KMS-11 (cell line): ENCODE results near the gene BNC2.

ENCODE experiments used
- H2AFZ ChIP-seq: fragments of 200-600 bp; sonication (generic); 2 replicates; pipeline ENCODE4 v1.6.1; 2016; ENCODE audit warnings: antibody characterized with exemption, mixed run types, low read depth
- H3K27ac ChIP-seq: fragments of 200-600 bp; sonication (generic); 2 replicates; pipeline ENCODE4 v1.6.1; 2016; ENCODE audit warnings: mild to moderate bottlenecking, mixed run types
- H3K27me3 ChIP-seq: fragments of 200-600 bp; sonication (generic); 2 replicates; pipeline ENCODE4 v1.6.1; 2017; ENCODE audit warnings: mild to moderate bottlenecking, low read depth, mixed run types, moderate library complexity; ENCODE audit not compliant: insufficient read depth
- H3K36me3 ChIP-seq: fragments of 200-600 bp; sonication (generic); 2 replicates; pipeline ENCODE4 v1.6.1; 2017; ENCODE audit warnings: mild to moderate bottlenecking, mixed run types; ENCODE audit not compliant: insufficient read depth
- H3K4me1 ChIP-seq: fragments of 200-600 bp; sonication (generic); 2 replicates; pipeline ENCODE4 v1.6.1; 2016; ENCODE audit warnings: mild to moderate bottlenecking, low read depth, mixed run types; ENCODE audit not compliant: poor library complexity, severe bottlenecking
- H3K4me2 ChIP-seq: fragments of 200-600 bp; sonication (generic); 2 replicates; pipeline ENCODE4 v1.7.0; 2016; ENCODE audit warnings: mild to moderate bottlenecking, mixed run types
- H3K4me3 ChIP-seq: fragments of 200-600 bp; sonication (generic); IDR thresholded peaks from 2 replicates; pipeline ENCODE4 v1.6.1; 2017; ENCODE audit warnings: low read depth, low read length, mixed read lengths; ENCODE audit not compliant: insufficient read depth
- H3K79me2 ChIP-seq: fragments of 200-600 bp; sonication (generic); 2 replicates; pipeline ENCODE4 v1.6.1; 2016; ENCODE audit warnings: low read depth, mixed run types; ENCODE audit not compliant: insufficient read depth
- H3K9ac ChIP-seq: fragments of 200-600 bp; sonication (generic); 2 replicates; pipeline ENCODE4 v1.6.1; 2016; ENCODE audit warnings: mild to moderate bottlenecking, mixed run types
- H4K20me1 ChIP-seq: fragments of 200-600 bp; sonication (generic); 2 replicates; pipeline ENCODE4 v1.6.1; 2016; ENCODE audit warnings: mild to moderate bottlenecking, mixed run types; ENCODE audit not compliant: insufficient read depth
- TF ChIP-seq, protein P1 (sequence below): fragments of 200-600 bp; sonication (generic); conservative IDR thresholded peaks from 2 replicates; pipeline ENCODE4 v1.6.1; 2017; ENCODE audit warnings: low read depth, mild to moderate bottlenecking, antibody characterized with exemption, low read length, moderate library complexity, mixed read lengths

BNC2 gene

DNA sequence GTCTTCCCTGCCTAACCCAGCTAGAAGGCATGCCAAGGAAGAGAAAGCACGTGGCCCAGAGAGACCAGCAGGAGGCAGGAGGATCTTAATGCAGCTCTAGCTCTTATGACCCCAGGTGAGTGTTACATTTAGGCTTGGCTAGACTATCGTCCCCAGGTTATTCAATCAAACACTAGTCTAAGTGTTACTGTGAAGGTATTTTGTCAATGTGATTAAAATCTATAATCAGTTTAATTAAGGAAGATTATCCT, 483.7 kb downstream of the BNC2 start:
- Histone ChIP-seq H3K27ac (no peak overlapping the region), H3K4me1 (no peaks in the 10 kb centered on the region), H3K4me3 (no peak overlapping the region), H2AFZ (no peak overlapping the region), H3K4me2 (no peak overlapping the region), H3K36me3 (no peaks in the 10 kb centered on the region), H3K27me3 (no peaks in the 10 kb centered on the region), H3K9ac (no peak overlapping the region), H4K20me1 (no peaks in the 10 kb centered on the region), H3K79me2 (no peaks in the 10 kb centered on the region)
- TF ChIP-seq, protein P1, sequence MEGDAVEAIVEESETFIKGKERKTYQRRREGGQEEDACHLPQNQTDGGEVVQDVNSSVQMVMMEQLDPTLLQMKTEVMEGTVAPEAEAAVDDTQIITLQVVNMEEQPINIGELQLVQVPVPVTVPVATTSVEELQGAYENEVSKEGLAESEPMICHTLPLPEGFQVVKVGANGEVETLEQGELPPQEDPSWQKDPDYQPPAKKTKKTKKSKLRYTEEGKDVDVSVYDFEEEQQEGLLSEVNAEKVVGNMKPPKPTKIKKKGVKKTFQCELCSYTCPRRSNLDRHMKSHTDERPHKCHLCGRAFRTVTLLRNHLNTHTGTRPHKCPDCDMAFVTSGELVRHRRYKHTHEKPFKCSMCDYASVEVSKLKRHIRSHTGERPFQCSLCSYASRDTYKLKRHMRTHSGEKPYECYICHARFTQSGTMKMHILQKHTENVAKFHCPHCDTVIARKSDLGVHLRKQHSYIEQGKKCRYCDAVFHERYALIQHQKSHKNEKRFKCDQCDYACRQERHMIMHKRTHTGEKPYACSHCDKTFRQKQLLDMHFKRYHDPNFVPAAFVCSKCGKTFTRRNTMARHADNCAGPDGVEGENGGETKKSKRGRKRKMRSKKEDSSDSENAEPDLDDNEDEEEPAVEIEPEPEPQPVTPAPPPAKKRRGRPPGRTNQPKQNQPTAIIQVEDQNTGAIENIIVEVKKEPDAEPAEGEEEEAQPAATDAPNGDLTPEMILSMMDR, result no peak

DNA sequence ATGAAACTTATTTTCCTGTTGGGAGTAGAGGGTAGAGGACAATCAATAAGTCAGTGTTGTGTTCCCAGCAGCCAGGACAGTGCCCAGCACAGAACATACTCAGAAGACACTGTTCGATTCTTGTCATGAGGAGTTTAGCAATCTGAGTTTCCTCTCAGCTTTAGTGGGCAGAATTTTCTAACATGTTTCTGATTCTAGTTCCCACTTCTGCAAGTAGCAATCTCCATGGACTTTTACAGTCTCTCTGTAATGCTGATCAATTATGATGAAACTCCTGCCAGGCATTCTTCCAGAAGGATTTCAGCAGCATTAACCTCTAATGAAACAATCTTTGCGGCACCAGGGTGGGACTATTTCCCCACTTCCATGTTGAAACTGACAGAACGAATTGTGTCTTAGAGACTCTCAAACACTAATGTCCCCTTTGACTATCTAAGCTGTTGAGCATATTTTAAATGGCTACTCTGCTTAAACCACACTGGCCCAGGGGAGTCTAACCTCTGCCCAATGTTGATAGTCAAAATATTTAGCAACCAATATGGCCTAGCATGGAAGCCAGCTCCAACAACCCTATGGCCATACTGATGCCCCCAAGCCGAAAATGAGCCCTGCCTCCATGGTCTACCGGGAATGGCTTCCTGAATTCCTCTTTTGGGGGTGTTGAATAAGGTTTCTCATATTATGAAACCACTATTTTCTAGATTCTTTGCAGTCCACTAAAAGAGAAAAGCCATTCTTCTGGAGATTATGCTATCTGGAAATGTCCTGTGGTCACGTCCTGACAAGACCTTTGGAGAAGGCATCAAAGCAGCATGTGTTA, 484.3 kb downstream of the BNC2 start:
- TF ChIP-seq, protein P1, result no peak
- no peak overlapping the region for H3K27ac ChIP-seq
- H3K27me3 ChIP-seq, result no peaks in the 10 kb centered on the region
- no peaks in the 10 kb centered on the region for H3K79me2 ChIP-seq
- no peak overlapping the region for H3K9ac ChIP-seq
- H3K4me3 ChIP-seq, result no peak overlapping the region
- no peaks in the 10 kb centered on the region for H4K20me1 ChIP-seq
- no peaks in the 10 kb centered on the region for H3K4me1 ChIP-seq
- H3K4me2 ChIP-seq, result no peak overlapping the region
- no peak overlapping the region for H2AFZ ChIP-seq
- H3K36me3 ChIP-seq, result no peaks in the 10 kb centered on the region

DNA sequence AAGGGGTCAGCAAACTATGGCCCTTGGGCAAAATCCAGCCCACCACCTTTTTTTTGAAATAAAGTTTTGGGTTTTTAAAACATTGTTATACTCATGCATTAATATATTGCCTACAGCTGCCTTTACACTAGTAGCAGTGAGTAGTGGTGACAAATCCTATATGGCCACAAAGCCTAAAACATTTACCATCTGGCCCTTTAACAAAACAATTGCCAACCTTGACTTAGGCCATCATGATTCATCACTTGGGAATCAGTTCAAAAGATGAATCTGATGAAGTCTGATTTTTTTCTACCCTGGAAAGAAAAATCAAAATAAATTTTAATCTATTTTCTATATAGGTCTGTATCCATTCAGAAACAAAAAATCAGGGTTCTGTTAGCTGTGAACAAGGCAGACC, 484.9 kb downstream of the BNC2 start:
- Histone ChIP-seq H3K4me2 (no peak overlapping the region), H4K20me1 (no peaks in the 10 kb centered on the region), H3K36me3 (no peaks in the 10 kb centered on the region), H3K27me3 (no peaks in the 10 kb centered on the region), H3K79me2 (no peaks in the 10 kb centered on the region), H3K4me3 (no peak overlapping the region), H2AFZ (no peak overlapping the region), H3K4me1 (no peaks in the 10 kb centered on the region), H3K9ac (no peak overlapping the region), H3K27ac (no peak overlapping the region)
- TF ChIP-seq, protein P1, result no peak

DNA sequence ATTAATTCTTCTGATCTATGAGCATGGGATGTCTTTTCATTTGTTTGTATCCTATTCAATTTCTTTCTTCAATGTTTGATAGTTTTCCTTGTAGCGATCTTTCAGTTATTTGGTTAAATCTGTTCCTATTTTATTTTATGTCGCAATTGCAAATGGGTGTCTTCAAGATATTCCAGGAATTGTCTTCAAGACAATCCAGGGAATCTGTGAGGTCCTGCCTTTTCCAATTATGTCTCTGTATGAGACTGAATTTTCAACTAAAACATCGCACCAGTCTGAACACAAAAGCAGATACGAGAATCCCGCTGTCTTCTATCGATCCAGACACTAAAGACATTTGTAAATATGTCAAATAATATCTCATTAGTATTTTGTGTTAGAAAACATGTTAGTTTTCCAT, 485.5 kb downstream of the BNC2 start:
- H3K9ac ChIP-seq, result no peak overlapping the region
- H3K4me3 ChIP-seq, result no peak overlapping the region
- no peaks in the 10 kb centered on the region for H3K36me3 ChIP-seq
- H3K79me2 ChIP-seq, result no peaks in the 10 kb centered on the region
- no peaks in the 10 kb centered on the region for H4K20me1 ChIP-seq
- no peak overlapping the region for H3K4me2 ChIP-seq
- no peak overlapping the region for H3K27ac ChIP-seq
- no peaks in the 10 kb centered on the region for H3K4me1 ChIP-seq
- H2AFZ ChIP-seq, result no peak overlapping the region
- H3K27me3 ChIP-seq, result no peaks in the 10 kb centered on the region
- TF ChIP-seq, protein P1, result no peak
